GM23338 (cell line): ENCODE data around the gene MT1H.

Experiments used
- EZH2 ChIP-seq: fragments of 200-600 bp; sonication (generic); IDR thresholded peaks from one replicate; pipeline ENCODE4 v1.8.0; 2017; ENCODE audit warnings: antibody characterized with exemption, mild to moderate bottlenecking, low read depth; ENCODE audit not compliant: unreplicated experiment
- ZNF331 ChIP-seq: fragments of 250-450 bp; sonication (Bioruptor Pico); IDR thresholded peaks from 2 replicates; pipeline ENCODE4 v1.5.0; 2020; ENCODE audit warnings: low read depth, mild to moderate bottlenecking, moderate library complexity
- TF ChIP-seq, protein P1 (sequence below), 2 experiments: fragments of 200-600 bp in 1 of 2; sonication (generic) in 1 of 2; conservative IDR thresholded peaks; 2 replicates each; pipeline versions ENCODE4 v1.5.1 to v1.6.1; 2016 to 2017; ENCODE audit warnings: antibody characterized with exemption in 2 of 2, low read depth in 2 of 2, mild to moderate bottlenecking in 2 of 2, moderate library complexity in 1 of 2

DNA sequence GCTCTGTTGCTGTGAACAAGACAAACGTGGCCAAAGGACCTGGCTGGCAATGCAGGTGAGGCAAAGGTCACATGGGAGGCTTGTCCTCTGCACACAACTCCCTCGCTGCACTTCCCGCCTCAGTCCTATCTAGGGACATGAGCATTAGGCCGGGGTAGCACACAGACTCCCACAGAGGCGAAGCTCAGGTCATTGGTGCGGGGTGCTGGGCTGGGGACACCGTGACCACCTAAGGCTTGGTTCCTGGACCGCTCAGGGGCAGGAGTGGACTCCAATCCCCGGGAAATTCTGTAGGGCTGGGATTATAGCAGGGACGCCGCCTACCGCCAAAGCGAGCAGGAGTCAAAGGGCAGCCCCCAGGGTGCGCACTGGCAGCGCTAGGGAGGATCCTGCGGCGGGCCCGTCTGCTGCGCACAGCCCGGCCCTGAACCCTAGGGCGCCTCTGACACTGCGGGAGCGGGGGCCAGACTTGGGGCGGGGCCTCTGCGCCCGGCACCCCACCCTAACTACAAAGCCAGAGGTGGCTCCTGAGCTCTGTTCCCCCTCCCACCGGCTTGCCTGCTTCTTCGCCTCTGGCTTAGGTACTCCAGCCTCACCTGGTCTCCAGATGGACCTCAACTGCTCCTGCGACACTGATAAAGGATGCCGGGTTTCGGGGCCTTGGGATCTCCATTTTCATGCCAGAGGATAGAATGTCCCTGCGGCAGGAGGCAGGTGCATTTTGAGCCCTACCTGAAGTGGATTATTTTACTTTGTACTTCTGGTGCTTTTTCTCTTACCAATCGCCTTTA is 21.8 kb upstream of the MT1H start:
- TF ChIP-seq ZNF331 (CRISPR knock-in tag), result no peak
- TF ChIP-seq, protein P1, sequence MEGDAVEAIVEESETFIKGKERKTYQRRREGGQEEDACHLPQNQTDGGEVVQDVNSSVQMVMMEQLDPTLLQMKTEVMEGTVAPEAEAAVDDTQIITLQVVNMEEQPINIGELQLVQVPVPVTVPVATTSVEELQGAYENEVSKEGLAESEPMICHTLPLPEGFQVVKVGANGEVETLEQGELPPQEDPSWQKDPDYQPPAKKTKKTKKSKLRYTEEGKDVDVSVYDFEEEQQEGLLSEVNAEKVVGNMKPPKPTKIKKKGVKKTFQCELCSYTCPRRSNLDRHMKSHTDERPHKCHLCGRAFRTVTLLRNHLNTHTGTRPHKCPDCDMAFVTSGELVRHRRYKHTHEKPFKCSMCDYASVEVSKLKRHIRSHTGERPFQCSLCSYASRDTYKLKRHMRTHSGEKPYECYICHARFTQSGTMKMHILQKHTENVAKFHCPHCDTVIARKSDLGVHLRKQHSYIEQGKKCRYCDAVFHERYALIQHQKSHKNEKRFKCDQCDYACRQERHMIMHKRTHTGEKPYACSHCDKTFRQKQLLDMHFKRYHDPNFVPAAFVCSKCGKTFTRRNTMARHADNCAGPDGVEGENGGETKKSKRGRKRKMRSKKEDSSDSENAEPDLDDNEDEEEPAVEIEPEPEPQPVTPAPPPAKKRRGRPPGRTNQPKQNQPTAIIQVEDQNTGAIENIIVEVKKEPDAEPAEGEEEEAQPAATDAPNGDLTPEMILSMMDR (conservative IDR thresholded peaks at IDR 0.05; ENCODE audit: low read depth in 2 of 2), result peak in 1 of 2 experiments; percentile 57; a peak in 2 of 4 replicates
- TF ChIP-seq EZH2, result no peak
